Neural crest cell (in vitro differentiated cells): ENCODE data around the gene MAPRE2. TPM values are rescaled to one million over a fixed set of nuclear protein-coding genes. Genes with fewer than 3 reads are reported as not detected.
A peak's percentile ranks its signal among the peaks of the same experiment; 100 is the strongest.

Experiments
- DNase-seq: peaks from one replicate; pipeline ENCODE4 v3.0.0; 2021; ENCODE audit warnings: low read depth, mixed read lengths, low spot score
- H3K27ac Mint-ChIP-seq: one replicate; pipeline ENCODE4 v1.8.0; 2021; ENCODE audit warnings: mild to moderate bottlenecking, mixed read lengths; ENCODE audit not compliant: unreplicated experiment
- H3K27me3 Mint-ChIP-seq: 2 replicates; pipeline ENCODE4 v1.8.0; 2021; ENCODE audit warnings: low read depth, mild to moderate bottlenecking, mixed read lengths
- H3K36me3 Mint-ChIP-seq: 2 replicates; pipeline ENCODE4 v1.8.0; 2021; ENCODE audit warnings: low read depth, mild to moderate bottlenecking, mixed read lengths
- H3K4me1 Mint-ChIP-seq: 2 replicates; pipeline ENCODE4 v1.8.0; 2021; ENCODE audit warnings: mixed read lengths
- H3K4me3 Mint-ChIP-seq: one replicate; pipeline ENCODE4 v1.8.0; 2021; ENCODE audit warnings: mild to moderate bottlenecking, mixed read lengths
- H3K9me3 Mint-ChIP-seq: 2 replicates; pipeline ENCODE4 v1.8.0; 2021; ENCODE audit warnings: mixed read lengths
- total RNA-seq: library from RNA; stranded (reverse); gene quantifications from 2 replicates; pipeline ENCODE4 v1.2.1, GENCODE V29; 2021
- TF ChIP-seq, protein P1 (sequence below): fragments of 200-600 bp; sonication (generic); conservative IDR thresholded peaks from 2 replicates; pipeline ENCODE4 v1.5.0; 2021; ENCODE audit warnings: antibody characterized with exemption, mild to moderate bottlenecking

MAPRE2 gene
- total RNA-seq, 1 donor from 2014 or later: 35.5 TPM

DNA sequence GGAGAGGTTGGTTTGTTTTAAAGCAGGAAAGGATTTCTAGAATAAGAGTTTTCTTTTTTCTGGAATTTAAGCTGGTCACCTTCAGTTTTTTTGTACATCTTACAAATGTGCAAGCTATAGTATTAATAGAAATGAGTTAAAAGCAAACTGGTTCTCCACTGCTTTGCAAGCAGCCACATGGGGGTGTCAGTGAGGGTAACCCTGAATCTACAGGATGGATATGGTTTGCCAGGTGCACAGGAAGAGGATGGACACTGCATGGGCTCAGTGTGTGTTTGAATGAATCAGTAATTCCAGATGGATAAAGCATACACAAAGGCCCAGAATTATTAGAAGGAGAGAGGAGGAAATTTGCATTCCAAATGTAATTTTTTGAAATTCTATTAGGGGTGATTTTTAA is 89.0 kb downstream of the MAPRE2 start:
- no peaks in the 10 kb centered on the region for H3K9me3 Mint-ChIP-seq
- no peak for DNase-seq
- H3K4me3 Mint-ChIP-seq: no peak overlapping the region
- no peaks in the 10 kb centered on the region for H3K27me3 Mint-ChIP-seq
- H3K27ac Mint-ChIP-seq: peak overlapping the region; percentile 24
- H3K4me1 Mint-ChIP-seq: peaks cover 34% of the 10 kb centered on the region
- peaks cover 30% of the 10 kb centered on the region for H3K36me3 Mint-ChIP-seq
- TF ChIP-seq, protein P1, sequence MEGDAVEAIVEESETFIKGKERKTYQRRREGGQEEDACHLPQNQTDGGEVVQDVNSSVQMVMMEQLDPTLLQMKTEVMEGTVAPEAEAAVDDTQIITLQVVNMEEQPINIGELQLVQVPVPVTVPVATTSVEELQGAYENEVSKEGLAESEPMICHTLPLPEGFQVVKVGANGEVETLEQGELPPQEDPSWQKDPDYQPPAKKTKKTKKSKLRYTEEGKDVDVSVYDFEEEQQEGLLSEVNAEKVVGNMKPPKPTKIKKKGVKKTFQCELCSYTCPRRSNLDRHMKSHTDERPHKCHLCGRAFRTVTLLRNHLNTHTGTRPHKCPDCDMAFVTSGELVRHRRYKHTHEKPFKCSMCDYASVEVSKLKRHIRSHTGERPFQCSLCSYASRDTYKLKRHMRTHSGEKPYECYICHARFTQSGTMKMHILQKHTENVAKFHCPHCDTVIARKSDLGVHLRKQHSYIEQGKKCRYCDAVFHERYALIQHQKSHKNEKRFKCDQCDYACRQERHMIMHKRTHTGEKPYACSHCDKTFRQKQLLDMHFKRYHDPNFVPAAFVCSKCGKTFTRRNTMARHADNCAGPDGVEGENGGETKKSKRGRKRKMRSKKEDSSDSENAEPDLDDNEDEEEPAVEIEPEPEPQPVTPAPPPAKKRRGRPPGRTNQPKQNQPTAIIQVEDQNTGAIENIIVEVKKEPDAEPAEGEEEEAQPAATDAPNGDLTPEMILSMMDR: no peak

DNA sequence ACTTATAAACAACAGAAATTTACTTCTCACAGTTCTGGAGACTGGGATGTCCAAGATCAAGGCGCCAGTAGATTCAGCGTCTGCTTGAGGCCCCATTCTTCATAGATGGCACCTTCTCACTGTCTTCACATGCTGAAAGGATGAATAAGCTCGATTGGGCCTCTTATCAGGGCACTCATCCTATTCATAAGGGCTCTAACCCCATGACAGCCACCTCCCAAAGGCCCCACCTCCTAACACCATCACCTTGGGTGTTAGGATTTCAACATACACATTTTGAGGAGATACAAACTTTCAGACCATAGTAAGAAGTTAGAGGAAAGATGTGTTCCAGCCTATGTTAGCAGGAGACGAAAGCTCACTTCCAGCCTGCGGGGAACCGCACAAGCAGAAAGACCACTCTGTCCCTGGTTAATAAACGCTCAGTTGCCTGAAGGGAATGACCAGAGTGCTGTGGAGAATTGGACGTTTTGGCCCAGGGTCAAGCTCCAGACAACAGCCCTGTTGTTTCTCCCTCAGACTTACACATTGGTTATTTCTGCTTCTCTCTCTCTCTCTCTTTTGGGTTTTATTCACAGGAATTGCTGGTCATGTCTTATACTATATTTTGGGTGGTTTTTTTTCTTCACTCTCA is 90.3 kb downstream of the MAPRE2 start:
- Mint-ChIP-seq H3K27me3 (no peaks in the 10 kb centered on the region), H3K4me3 (peak overlapping the region; percentile 17), H3K4me1 (peaks cover 34% of the 10 kb centered on the region), H3K9me3 (no peaks in the 10 kb centered on the region), H3K27ac (peak overlapping the region; percentile 60), H3K36me3 (peaks cover 33% of the 10 kb centered on the region)
- TF ChIP-seq, protein P1: no peak
- peak; percentile 20 for DNase-seq

DNA sequence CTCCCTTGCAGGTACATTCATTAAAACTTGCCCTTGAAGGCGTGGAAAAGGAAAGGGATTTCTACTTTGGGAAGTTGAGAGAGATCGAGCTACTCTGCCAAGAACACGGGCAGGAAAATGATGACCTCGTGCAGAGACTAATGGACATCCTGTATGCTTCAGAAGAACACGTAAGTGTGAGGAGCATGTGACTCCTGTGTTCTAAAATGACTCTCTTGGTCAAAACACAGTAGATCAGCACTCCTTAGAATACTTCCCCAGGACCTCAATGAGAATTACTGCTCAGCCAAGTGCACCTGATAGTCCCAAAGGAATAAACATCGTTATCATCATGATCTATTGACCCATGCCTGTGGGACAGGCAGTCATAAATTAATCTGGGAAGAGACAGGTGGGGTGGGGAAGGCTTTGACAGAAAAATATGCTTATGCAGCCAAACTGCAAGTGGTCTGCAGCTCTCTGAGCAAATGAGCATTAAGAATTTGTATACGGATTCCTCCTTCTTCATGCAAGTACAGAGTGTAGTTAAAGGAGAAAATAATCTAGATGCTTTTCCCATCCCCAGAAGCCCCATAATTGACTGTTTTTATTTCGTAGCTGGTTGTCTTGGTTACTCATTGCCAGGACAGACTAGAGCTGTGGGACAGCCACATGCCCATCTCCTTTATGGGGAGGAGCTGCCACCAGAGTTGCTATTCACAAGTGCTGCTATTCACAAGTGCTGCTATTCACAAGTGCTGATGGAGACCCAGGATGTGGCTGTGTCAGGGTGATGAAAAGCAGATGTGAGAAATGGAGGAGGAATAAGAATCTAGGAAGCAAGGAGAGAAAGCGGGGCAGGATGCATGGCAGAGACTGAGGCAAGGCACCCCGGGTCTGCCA is 91.0 kb downstream of the MAPRE2 start:
- TF ChIP-seq, protein P1: no peak
- H3K4me1 Mint-ChIP-seq: peaks cover 34% of the 10 kb centered on the region
- H3K9me3 Mint-ChIP-seq: no peaks in the 10 kb centered on the region
- peaks cover 33% of the 10 kb centered on the region for H3K36me3 Mint-ChIP-seq
- DNase-seq: no peak
- peak overlapping the region; percentile 60 for H3K27ac Mint-ChIP-seq
- H3K27me3 Mint-ChIP-seq: no peaks in the 10 kb centered on the region
- peak overlapping the region; percentile 17 for H3K4me3 Mint-ChIP-seq

DNA sequence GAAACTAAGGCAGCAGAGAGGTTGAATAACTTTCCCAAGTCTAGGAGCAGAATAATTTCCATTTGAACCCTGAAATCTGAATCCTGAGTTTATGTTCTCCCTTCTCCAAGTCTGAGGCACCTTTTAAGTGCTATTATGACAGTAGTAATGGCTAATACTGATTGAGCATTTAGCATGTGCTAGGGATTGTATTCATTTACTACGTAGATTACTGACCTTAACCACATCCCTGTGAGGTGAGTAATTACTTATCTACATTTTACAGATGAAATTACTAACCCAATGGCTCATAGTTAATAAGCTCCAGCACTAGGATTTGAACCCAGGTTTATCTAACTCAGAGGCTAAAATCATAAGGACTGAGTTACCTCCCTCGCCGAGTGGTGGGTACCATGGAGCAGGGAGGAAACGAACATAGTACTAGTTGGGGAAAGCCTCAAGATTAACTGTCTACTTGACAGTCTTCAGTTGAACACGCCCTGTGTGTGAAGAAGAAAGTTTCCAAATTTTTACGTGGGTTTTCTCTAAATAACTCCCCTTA is 93.0 kb downstream of the MAPRE2 start:
- H3K4me3 Mint-ChIP-seq: no peak overlapping the region
- peaks cover 48% of the 10 kb centered on the region for H3K4me1 Mint-ChIP-seq
- H3K27me3 Mint-ChIP-seq: no peaks in the 10 kb centered on the region
- no peaks in the 10 kb centered on the region for H3K9me3 Mint-ChIP-seq
- H3K27ac Mint-ChIP-seq: no peak overlapping the region
- no peak for DNase-seq
- TF ChIP-seq, protein P1: no peak
- peaks cover 29% of the 10 kb centered on the region for H3K36me3 Mint-ChIP-seq

DNA sequence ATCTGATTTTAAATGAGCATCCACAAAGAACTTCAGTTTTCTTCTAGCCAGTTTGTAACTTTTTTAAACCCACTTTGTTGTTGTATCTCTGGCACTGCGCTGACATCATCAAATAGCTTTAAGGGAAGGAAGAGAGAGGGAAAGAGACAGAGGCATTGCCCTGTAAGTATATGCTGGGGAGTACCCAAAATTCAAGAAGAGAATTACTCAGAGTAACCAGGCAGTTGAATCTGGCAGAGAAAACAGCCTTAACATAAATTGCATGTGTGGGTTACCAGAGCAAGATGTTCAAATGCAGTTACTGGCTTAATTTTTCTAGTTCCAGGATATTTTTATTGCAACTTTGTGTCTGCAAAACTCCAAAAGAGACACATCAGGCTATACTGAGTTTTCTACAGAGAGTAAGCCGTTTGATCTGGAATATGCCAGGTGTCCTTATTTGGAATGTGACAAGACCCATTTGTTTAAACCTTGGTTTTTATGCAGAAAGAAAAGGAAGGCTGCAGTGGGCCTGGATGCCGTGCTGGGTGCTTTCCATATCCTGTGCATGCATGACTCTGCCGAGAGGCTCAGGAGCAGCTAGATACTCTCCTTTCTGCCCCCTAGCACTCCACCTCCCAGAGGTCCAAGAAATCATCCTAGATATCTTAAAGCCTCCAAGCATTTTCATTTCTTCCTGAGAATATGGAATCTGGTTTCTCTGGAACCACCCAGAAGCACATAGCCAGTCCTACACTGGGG is 93.7 kb downstream of the MAPRE2 start:
- Mint-ChIP-seq H3K27ac (no peak overlapping the region), H3K9me3 (no peaks in the 10 kb centered on the region)

More for the DNA sequence above, 93.7 kb downstream of the MAPRE2 start:
- no peak overlapping the region for H3K4me3 Mint-ChIP-seq
- no peak for DNase-seq
- peaks cover 25% of the 10 kb centered on the region for H3K36me3 Mint-ChIP-seq
- peaks cover 47% of the 10 kb centered on the region for H3K4me1 Mint-ChIP-seq
- H3K27me3 Mint-ChIP-seq: no peaks in the 10 kb centered on the region
- TF ChIP-seq, protein P1: no peak
